ENCODE data around the gene AXIN1. TPM values are rescaled to one million over a fixed set of nuclear protein-coding genes. Genes with fewer than 3 reads are reported as not detected.

The AXIN1 gene
- total RNA-seq, 1 experiment from 2014 or later, result 53.3 TPM

- ATAC-seq (peak; percentile 42), DNase-seq (ENCODE audit: low read depth, low spot score) (no peak)
- Histone ChIP-seq H3K27me3 (ENCODE audit: control insufficient read depth, insufficient read depth, low read length) (no peaks in the 10 kb centered on the region), H3K27ac (ENCODE audit: low read length) (peak overlapping the region; percentile 80), H3K36me3 (ENCODE audit: control insufficient read depth, insufficient read depth, low read length) (no peaks in the 10 kb centered on the region; the same call in 1 of the 2 replicates), H3K4me1 (ENCODE audit: control insufficient read depth, insufficient read depth, low read length) (peaks cover 17% of the 10 kb centered on the region), H3K9me3 (ENCODE audit: control insufficient read depth, insufficient read depth, low read depth, low read length) (no peaks in the 10 kb centered on the region), H3K4me3 (ENCODE audit: low read depth in 2 of 2, low read length in 2 of 2) (peak overlapping the region; percentile 34 to 41)
- no peak for TF ChIP-seq POLR2AphosphoS5 (IDR thresholded peaks at IDR 0.05; ENCODE audit: low read depth, low read length)
- CTCF ChIA-PET, result interaction anchor here (0.6 kb wide), 1 partner anchor 266 kb away, joined by 4 read pairs; no protein-coding TSS in a partner anchor
- POLR2A ChIA-PET, result no interaction called here
- no TSS peak for BruUV-seq (replicated peaks)
- intact Hi-C loops (cut with micrococcal nuclease; ENCODE audit: unreplicated experiment), result no loop called here
- in situ Hi-C loops (cut with HindIII; ENCODE audit: low pct_unique_long_range_greater_than_20kb, low sequenced_read_pairs), result no loop called here
These were observed 18.5 kb upstream of the AXIN1 start for GRCh38 chr16:370979-371514.

- Histone ChIP-seq H3K27ac (ENCODE audit: low read length) (peak within 1 kb of the TSS; percentile 80), H3K9me3 (ENCODE audit: control insufficient read depth, insufficient read depth, low read depth, low read length) (no peaks in the 10 kb centered on the region)
- intact Hi-C loops (cut with micrococcal nuclease; ENCODE audit: unreplicated experiment), result no loop called here
These were observed 17.9 kb upstream of the AXIN1 start, which contains the start of gene MRPL28 for GRCh38 chr16:370443-370842. Gene MRPL28 (minus strand): TSS chr16:370538. CDS start chr16:370218, 320 bp downstream.

GRCh38 chr16:369866-370436 is 17.4 kb upstream of the AXIN1 start:
- POLR2A ChIA-PET, result interaction anchor here (0.7 kb wide), 1 partner anchor 31 kb away, joined by 3 read pairs; no protein-coding TSS in a partner anchor
- H3K4me3 ChIP-seq (ENCODE audit: low read depth in 2 of 2, low read length in 2 of 2), result peak overlapping the region; percentile 31 to 47
- ATAC-seq (peak; percentile 51), DNase-seq (ENCODE audit: low read depth, low spot score) (no peak)
- CTCF ChIA-PET, result no interaction called here
- H3K27me3 ChIP-seq (ENCODE audit: control insufficient read depth, insufficient read depth, low read length), result no peaks in the 10 kb centered on the region
- intact Hi-C loops (cut with micrococcal nuclease; ENCODE audit: unreplicated experiment) (no loop called here), in situ Hi-C loops (cut with HindIII; ENCODE audit: low pct_unique_long_range_greater_than_20kb, low sequenced_read_pairs) (no loop called here)
- no peak for TF ChIP-seq TCF7L2 (IDR thresholded peaks at IDR 0.05; ENCODE audit: low read depth, low read length)
- TF ChIP-seq POLR2AphosphoS5 (IDR thresholded peaks at IDR 0.05; ENCODE audit: low read depth, low read length), result no peak
- TF ChIP-seq CTCF (IDR thresholded peaks at IDR 0.05), result no peak
- no peak for TF ChIP-seq REST (IDR thresholded peaks at IDR 0.05; ENCODE audit: insufficient read depth in 1 of 2, low read depth in 2 of 2, low read length in 1 of 2)
- TF ChIP-seq SIN3A (IDR thresholded peaks at IDR 0.05; ENCODE audit: borderline replicate concordance, insufficient read depth, low read depth, low read length), result no peak
- H3K4me1 ChIP-seq (ENCODE audit: control insufficient read depth, insufficient read depth, low read length), result peaks cover 17% of the 10 kb centered on the region
- no peaks in the 10 kb centered on the region; the same call in 1 of the 2 replicates for H3K36me3 ChIP-seq (ENCODE audit: control insufficient read depth, insufficient read depth, low read length)
- H3K9me3 ChIP-seq (ENCODE audit: control insufficient read depth, insufficient read depth, low read depth, low read length), result no peaks in the 10 kb centered on the region
- H3K27ac ChIP-seq (ENCODE audit: low read length), result peak overlapping the region; percentile 54; the same call in 1 of the 2 replicates
- BruUV-seq (replicated peaks), result no TSS peak

More at GRCh38 chr16:370443-370842, 17.9 kb upstream of the AXIN1 start, which contains the start of gene MRPL28:
- Histone ChIP-seq H3K4me3 (ENCODE audit: low read depth in 2 of 2, low read length in 2 of 2) (peak within 1 kb of the TSS; percentile 34 to 47), H3K27me3 (ENCODE audit: control insufficient read depth, insufficient read depth, low read length) (no peaks in the 10 kb centered on the region), H3K4me1 (ENCODE audit: control insufficient read depth, insufficient read depth, low read length) (peaks cover 17% of the 10 kb centered on the region), H3K36me3 (ENCODE audit: control insufficient read depth, insufficient read depth, low read length) (no peaks in the 10 kb centered on the region; the same call in 1 of the 2 replicates)
- no peak for TF ChIP-seq TCF7L2 (IDR thresholded peaks at IDR 0.05; ENCODE audit: low read depth, low read length)
- TF ChIP-seq POLR2AphosphoS5 (IDR thresholded peaks at IDR 0.05; ENCODE audit: low read depth, low read length), result peak; percentile 93
- 0 out of 2 replicates have a peak, but pooled peaks have one; percentile 51 for TF ChIP-seq SIN3A (IDR thresholded peaks at IDR 0.05; ENCODE audit: borderline replicate concordance, insufficient read depth, low read depth, low read length)
- no peak for TF ChIP-seq CTCF (IDR thresholded peaks at IDR 0.05)
- ChIA-PET POLR2A (interaction anchor here (0.7 kb wide), 1 partner anchor 30 kb away, joined by 3 read pairs; no protein-coding TSS in a partner anchor), CTCF (no interaction called here)
- BruUV-seq (replicated peaks), result no TSS peak
- ATAC-seq, result peak; percentile 91
- peak; percentile 82 for DNase-seq (ENCODE audit: low read depth, low spot score)
- in situ Hi-C loops (cut with HindIII; ENCODE audit: low pct_unique_long_range_greater_than_20kb, low sequenced_read_pairs), result no loop called here
